Heart right ventricle (tissue), 16 donors: ENCODE measurements around the gene SP1. TPM values are rescaled to one million over a fixed set of nuclear protein-coding genes. Genes with fewer than 3 reads are reported as not detected.

Experiments
- ATAC-seq, 8 donors: fragments of 200-7000 bp; cut with Tn5 transposase; one replicate each; pipeline ENCODE4 v1.9.1; 2020; ENCODE audit warnings: mild to moderate bottlenecking in 8 of 8, moderate library complexity in 8 of 8, moderate number of reproducible peaks in 1 of 8
- DNase-seq, 2 donors: peaks; one replicate each; pipeline ENCODE4 v3.0.0-alpha.2; 2020
- H3K27ac ChIP-seq, 10 donors: fragments of 200-600 bp; sonication (generic) in 2 of 10; one replicate each; pipeline versions ENCODE4 v1.5.0 to v1.8.0; 2020 to 2022; ENCODE audit warnings: mild to moderate bottlenecking in 3 of 10
- H3K27me3 ChIP-seq, 7 donors: fragments of 200-600 bp; one replicate each; pipeline ENCODE4 v1.8.0; 2021 to 2022; ENCODE audit warnings: mild to moderate bottlenecking in 2 of 7
- H3K36me3 ChIP-seq, 9 donors: fragments of 200-600 bp; sonication (generic) in 1 of 9; one replicate each; pipeline versions ENCODE4 v1.5.0 to v1.8.0; 2020 to 2022; ENCODE audit warnings: mild to moderate bottlenecking in 2 of 9
- H3K4me1 ChIP-seq, 9 donors: fragments of 200-600 bp; sonication (generic) in 1 of 9; one replicate each; pipeline versions ENCODE4 v1.5.0 to v1.8.0; 2020 to 2022; ENCODE audit warnings: mild to moderate bottlenecking in 4 of 9
- H3K4me3 ChIP-seq, 10 donors: fragments of 200-600 bp; sonication (generic) in 2 of 10; one replicate each; pipeline versions ENCODE4 v1.5.0 to v1.8.0; 2020 to 2022; ENCODE audit warnings: mild to moderate bottlenecking in 7 of 10, moderate library complexity in 2 of 10
- H3K9me3 ChIP-seq, 11 donors: fragments of 200-600 bp in 10 of 11; sonication (generic) in 2 of 11; one replicate each; pipeline versions ENCODE4 v1.5.0 to v1.8.0; 2013 to 2022; ENCODE audit warnings: mild to moderate bottlenecking in 2 of 11, control low read depth in 1 of 11, moderate library complexity in 1 of 11
- WGBS, 2 donors: extraction: QIAGEN DNeasy Blood & Tissue Kit; methylation state at CpG; one replicate each; pipeline ENCODE4 v1.1.7; 2013; ENCODE audit warnings: inconsistent platforms in 1 of 2; 5-methylcytosine and 5-hydroxymethylcytosine counted together
- intact Hi-C, 10 donors: fragments of 100-400 bp; cut with DNase I; formaldehyde crosslinking; loops; one replicate each; pipeline versions ENCODE4 v1.11.1 to v1.14.2; 2022
- polyA plus RNA-seq, 2 donors: library from polyadenylated mRNA; stranded (reverse); fragments of 200-250 nt; gene quantifications; one replicate each; pipeline ENCODE4 v1.2.3, GENCODE V29; 2013
- total RNA-seq, 10 donors: library from RNA; stranded (reverse); fragmentation: NEBNext Ultra II Directional in 3 of 10; extraction: Animal tissue kit (Norgen Biotek cat#: 25700) in 3 of 10; gene quantifications; one replicate each; pipeline versions ENCODE4 v1.2.1 to v1.2.4, GENCODE V29; 2021 to 2023
- TF ChIP-seq, protein P1 (sequence below), 9 donors: fragments of 200-600 bp; sonication (generic) in 2 of 9; IDR thresholded peaks; one replicate each; pipeline versions ENCODE4 v1.5.0 to v1.8.0; 2021 to 2022; ENCODE audit warnings: antibody characterized with exemption in 9 of 9, mild to moderate bottlenecking in 5 of 9, moderate library complexity in 1 of 9
- donor health status: Arrhythmogenic right ventricular cardiomyopathy.
- donor health status: ischemic (EF 13 %, LVEDD 7.1; RV severe dilation, severe dysfunction).
- donor health status: healthy with polysubstance abuse.
- donor health status: DM: no; HTN: yes; CAD: no.
- donor health status: DM: no; HTN: no; CAD: no.
- donor health status: ischemic (EF 25% LVEDD 6.9; RV normal size, moderate dysfunction).
- donor health status: ischemic (EF 25% LVEDD 5.7; RV mildly dilated, moderate dysfunction).
- donor health status: healthy.
- donor health status: DM: yes; HTN: yes; CAD: no.
- donor health status: Ischemic cardiomyopathy.
- donor health status: ischemic (EF 35%, LVEDD 5.7; RV mildly dilated, moderate dysfunction).
- donor health status: nonischemic (EF 11% LVEDD 7.7; RV severe dilation, severe dysfunction).
- donor health status: DM: yes; HTN: yes; CAD: no.
- donor health status: PGD.
- donor health status: ischemic (EF 29% LVEDD 5.4; RV normal size, mild dysfunction).
- donor health status: nonischemic (EF 23%, LVEDD 6.1; RV moderate dilation, normal function).

Gene SP1
- total and polyA plus RNA-seq, 12 donors = 7.8 to 42.4 (median 31.3) TPM

DNA sequence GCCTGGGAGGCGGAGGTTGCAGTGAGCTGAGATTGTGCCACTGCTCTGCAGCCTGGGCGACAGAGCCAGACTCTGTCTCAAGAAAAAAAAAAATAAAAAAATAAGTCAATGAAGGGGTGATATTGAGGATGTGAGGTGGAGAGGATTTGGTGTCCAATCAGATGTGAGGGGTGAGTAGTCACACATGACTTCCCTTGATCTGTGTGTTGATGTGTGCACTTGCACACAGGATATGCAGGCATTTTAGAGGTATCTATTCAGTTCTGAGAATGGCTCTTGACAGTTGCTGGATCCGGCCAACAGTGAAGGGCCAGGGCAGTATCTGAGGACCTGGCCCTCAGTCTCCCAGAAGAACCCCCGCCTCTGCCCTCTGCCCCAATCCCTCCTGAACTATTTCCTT lies 36.0 kb upstream of the SP1 start:
- Histone ChIP-seq H3K27me3 (peaks cover 0 to 4% (median 0%) of the 10 kb centered on the region in 7 donors), H3K4me1 (peaks cover 5 to 23% (median 16%) of the 10 kb centered on the region in 9 donors), H3K9me3 (no peaks in the 10 kb centered on the region), H3K36me3 (no peaks in the 10 kb centered on the region), H3K4me3 (peak overlapping the region in 3 of 10 donors; percentile 65 to 74 (median 71)), H3K27ac (peak overlapping the region in 1 of 10 donors; percentile 91)
- WGBS, 2 donors = 93 to 94% methylated on average over 4 of the region's 4 CpGs
- DNase-seq = no peak
- TF ChIP-seq, protein P1, sequence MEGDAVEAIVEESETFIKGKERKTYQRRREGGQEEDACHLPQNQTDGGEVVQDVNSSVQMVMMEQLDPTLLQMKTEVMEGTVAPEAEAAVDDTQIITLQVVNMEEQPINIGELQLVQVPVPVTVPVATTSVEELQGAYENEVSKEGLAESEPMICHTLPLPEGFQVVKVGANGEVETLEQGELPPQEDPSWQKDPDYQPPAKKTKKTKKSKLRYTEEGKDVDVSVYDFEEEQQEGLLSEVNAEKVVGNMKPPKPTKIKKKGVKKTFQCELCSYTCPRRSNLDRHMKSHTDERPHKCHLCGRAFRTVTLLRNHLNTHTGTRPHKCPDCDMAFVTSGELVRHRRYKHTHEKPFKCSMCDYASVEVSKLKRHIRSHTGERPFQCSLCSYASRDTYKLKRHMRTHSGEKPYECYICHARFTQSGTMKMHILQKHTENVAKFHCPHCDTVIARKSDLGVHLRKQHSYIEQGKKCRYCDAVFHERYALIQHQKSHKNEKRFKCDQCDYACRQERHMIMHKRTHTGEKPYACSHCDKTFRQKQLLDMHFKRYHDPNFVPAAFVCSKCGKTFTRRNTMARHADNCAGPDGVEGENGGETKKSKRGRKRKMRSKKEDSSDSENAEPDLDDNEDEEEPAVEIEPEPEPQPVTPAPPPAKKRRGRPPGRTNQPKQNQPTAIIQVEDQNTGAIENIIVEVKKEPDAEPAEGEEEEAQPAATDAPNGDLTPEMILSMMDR (IDR thresholded peaks at IDR 0.05) = no peak
- intact Hi-C loops = loop anchor here in 2 of 10 donors (2.0 kb wide), 2 partner anchors 17 to 19 kb away; no protein-coding TSS in a partner anchor
- ATAC-seq = no peak

DNA sequence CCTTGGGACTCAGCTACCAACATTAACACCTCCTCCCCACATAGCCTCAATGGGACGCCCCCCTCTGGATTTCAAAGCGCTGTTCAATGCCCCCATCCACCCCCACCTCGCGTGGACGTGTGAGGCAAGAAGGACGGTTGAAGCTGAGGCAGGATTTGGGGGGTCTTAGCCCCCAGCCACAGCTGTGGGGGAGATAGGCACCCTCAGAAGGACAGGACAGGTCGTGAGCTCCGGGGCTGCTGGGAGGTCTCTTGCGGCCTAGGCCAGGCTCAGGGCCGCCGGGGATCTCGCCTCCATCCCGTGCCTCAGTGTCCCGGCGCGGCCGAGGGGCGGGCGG lies 35.5 kb upstream of the SP1 start:
- H3K4me1 ChIP-seq = peaks cover 5 to 23% (median 16%) of the 10 kb centered on the region in 9 donors
- H3K4me3 ChIP-seq = peak overlapping the region; percentile 42 to 82 (median 71)
- DNase-seq (no peak), ATAC-seq (no peak)
- peak overlapping the region in 9 of 10 donors; percentile 55 to 93 (median 86) for H3K27ac ChIP-seq
- TF ChIP-seq, protein P1 (IDR thresholded peaks at IDR 0.05) = no peak
- intact Hi-C loops = loop anchor here in 2 of 10 donors (2.0 kb wide), 2 partner anchors 18 to 20 kb away; no protein-coding TSS in a partner anchor
- H3K27me3 ChIP-seq = no peaks in the 10 kb centered on the region
- 2 to 4% methylated on average over 19 of the region's 19 CpGs for WGBS, 2 donors
- H3K36me3 ChIP-seq = no peaks in the 10 kb centered on the region
- no peaks in the 10 kb centered on the region for H3K9me3 ChIP-seq

DNA sequence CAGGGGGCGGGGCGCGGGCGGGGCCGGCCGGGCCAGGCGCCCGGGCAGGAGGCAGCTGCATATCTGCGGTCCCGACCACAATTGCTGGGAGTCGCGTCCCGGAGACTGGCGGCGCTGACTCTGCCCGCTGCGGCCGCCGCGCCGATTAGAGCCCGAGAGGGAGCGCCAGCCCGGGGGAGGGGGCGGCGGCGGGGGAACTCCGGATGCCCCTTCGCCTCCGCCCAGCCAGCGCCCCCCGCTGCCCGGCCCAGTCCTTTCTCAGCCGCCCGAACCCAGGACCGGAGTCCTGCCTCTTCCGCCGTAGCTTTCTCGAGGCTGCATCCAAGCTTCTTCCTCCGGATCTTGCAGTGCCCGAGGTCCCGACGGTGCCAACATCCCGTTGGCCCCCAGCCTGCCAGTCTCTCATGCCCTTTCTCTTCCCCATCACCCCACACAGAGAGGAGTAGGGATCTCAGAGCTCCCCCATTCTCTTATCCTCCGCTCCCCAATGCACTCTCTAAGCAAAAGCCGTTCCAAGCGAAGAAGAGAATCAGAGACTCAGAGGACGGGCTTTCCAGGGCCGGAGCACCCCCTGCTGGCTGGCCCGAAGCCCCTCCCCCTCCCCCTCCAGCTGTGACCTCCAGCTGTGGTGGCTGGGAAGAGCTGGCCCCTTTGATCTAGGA lies 35.0 kb upstream of the SP1 start:
- TF ChIP-seq, protein P1 (IDR thresholded peaks at IDR 0.05) = peak; percentile 58 to 90 (median 77)
- peak; percentile 91 to 97 (median 95) for ATAC-seq
- Histone ChIP-seq H3K4me3 (peak overlapping the region; percentile 42 to 82 (median 71)), H3K4me1 (peaks cover 5 to 23% (median 16%) of the 10 kb centered on the region in 9 donors), H3K27me3 (no peaks in the 10 kb centered on the region), H3K9me3 (no peaks in the 10 kb centered on the region), H3K27ac (peak overlapping the region; percentile 55 to 93 (median 86)), H3K36me3 (no peaks in the 10 kb centered on the region)
- DNase-seq = peak; percentile 80 to 82
- intact Hi-C loops = loop anchor here in 7 of 10 donors (1.0 to 2.0 kb wide), 3 partner anchors 18 to 21 kb away; no protein-coding TSS in a partner anchor
- WGBS, 2 donors = 0 to 1% methylated on average over 44 to 49 of the region's 50 CpGs

DNA sequence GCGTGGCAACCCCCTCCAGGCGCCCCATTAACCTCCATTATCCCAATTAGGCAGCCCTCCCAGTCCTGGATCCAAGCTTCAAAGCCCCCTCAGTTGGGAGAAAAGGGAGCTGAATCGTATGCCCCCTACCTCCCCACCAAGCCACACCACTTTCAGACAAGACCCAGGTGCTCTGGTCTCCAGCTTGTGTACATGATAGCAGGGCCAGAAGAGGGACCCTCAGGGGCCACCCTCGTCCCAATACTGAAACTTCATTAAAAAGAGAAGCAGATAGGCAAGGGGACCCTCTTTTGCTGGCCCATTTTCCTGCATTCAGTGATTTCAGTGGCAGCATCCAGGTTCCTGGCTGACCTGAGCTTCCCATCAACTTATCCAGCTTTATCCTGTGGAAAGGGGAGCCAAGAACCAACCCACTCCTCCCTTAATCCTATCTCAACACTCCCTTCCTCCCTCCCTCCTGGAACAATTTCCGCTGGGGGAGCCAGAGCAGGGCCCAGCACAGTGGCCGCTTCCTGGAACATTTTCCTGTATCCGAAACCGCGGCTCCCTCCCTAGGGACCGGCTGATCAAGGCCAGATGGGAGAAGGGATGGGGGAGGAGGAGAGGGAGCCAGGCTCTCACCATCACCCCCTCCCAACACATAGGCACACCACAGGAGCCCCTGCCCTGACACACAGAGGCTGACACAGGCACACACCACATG lies 34.3 kb upstream of the SP1 start:
- 21 to 22% methylated on average over 10 of the region's 10 CpGs for WGBS, 2 donors
- DNase-seq (peak; percentile 73 to 79), ATAC-seq (peak; percentile 58 to 91 (median 71))
- Histone ChIP-seq H3K9me3 (no peaks in the 10 kb centered on the region), H3K4me1 (peaks cover 5 to 23% (median 16%) of the 10 kb centered on the region in 9 donors), H3K36me3 (no peaks in the 10 kb centered on the region), H3K27ac (peak overlapping the region in 9 of 10 donors; percentile 77 to 93 (median 86)), H3K4me3 (peak overlapping the region; percentile 42 to 82 (median 71)), H3K27me3 (no peaks in the 10 kb centered on the region)
- TF ChIP-seq, protein P1 (IDR thresholded peaks at IDR 0.05) = peak in 3 of 9 donors; percentile 3 to 32 (median 13)
- intact Hi-C loops = loop anchor here in 7 of 10 donors (1.0 to 2.0 kb wide), 3 partner anchors 19 to 21 kb away; no protein-coding TSS in a partner anchor
